Measurements from ENCODE around the gene KCNAB2.

DNA sequence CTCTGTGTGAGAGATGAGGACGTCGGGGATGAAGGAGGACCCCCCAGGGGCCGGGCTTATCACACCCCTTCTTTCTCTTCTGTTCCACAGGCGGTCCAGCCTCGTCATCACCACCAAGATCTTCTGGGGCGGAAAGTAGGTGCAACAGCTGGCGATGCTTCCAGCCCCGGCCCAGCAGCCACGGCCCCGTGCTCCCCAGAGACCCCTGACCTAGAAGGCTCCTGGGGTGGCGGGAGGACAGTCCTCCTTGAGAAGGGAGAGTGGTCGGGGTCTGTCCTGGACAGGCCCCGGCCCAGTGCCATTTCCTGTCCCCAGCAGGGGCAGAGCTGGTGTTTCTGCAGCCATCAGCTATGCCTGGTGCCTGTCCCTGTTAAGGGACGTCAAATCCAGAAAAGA is 41.7 kb downstream of the KCNAB2 start:
- TF ChIP-seq, protein P1, sequence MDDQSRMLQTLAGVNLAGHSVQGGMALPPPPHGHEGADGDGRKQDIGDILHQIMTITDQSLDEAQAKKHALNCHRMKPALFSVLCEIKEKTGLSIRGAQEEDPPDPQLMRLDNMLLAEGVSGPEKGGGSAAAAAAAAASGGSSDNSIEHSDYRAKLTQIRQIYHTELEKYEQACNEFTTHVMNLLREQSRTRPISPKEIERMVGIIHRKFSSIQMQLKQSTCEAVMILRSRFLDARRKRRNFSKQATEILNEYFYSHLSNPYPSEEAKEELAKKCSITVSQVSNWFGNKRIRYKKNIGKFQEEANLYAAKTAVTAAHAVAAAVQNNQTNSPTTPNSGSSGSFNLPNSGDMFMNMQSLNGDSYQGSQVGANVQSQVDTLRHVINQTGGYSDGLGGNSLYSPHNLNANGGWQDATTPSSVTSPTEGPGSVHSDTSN (IDR thresholded peaks at IDR 0.05): no peak
- TF ChIP-seq SMC3 (IDR thresholded peaks at IDR 0.05; ENCODE audit: low read depth, low read length) (no peak), EP300 (IDR thresholded peaks at IDR 0.05; ENCODE audit: borderline replicate concordance in 1 of 2, low read depth in 1 of 2, low read length in 1 of 2) (no peak), CHD2 (IDR thresholded peaks at IDR 0.05; ENCODE audit: low read length, partially characterized antibody) (no peak), POLR2AphosphoS5 (IDR thresholded peaks at IDR 0.05; ENCODE audit: low read depth, low read length) (no peak), CTCF (IDR thresholded peaks at IDR 0.05) (no peak), IRF3 (IDR thresholded peaks at IDR 0.05; ENCODE audit: low read depth, low read length) (no peak), YY1 (IDR thresholded peaks at IDR 0.05; ENCODE audit: low read depth) (no peak), TAF1 (IDR thresholded peaks at IDR 0.05; ENCODE audit: borderline replicate concordance, low read depth, low read length) (no peak), JUND (IDR thresholded peaks at IDR 0.05) (no peak), SIN3A (IDR thresholded peaks at IDR 0.05; ENCODE audit: borderline replicate concordance, low read depth, low read length) (no peak), RAD21 (IDR thresholded peaks at IDR 0.05; ENCODE audit: low read length) (no peak), GABPA (IDR thresholded peaks at IDR 0.05; ENCODE audit: low read depth) (no peak)
